BE2C (cell line): ENCODE data around the gene COL25A1.
"Not testable (repeated sequence)": the region's sequence is repeated elsewhere in the genome, so short reads cannot be mapped to it uniquely, and the experiment has no call there.

Experiments
- DNase-seq: peaks from one replicate; pipeline ENCODE4 v3.0.0-alpha.2; 2020
- H3K27me3 ChIP-seq: fragments of 250-450 bp; sonication (Bioruptor Pico); 2 replicates; pipeline ENCODE4 v1.5.1; 2020; ENCODE audit warnings: mild to moderate bottlenecking
- H3K36me3 ChIP-seq: fragments of 250-450 bp; sonication (Bioruptor Pico); 2 replicates; pipeline ENCODE4 v1.5.1; 2020; ENCODE audit warnings: mild to moderate bottlenecking
- H3K4me1 ChIP-seq: fragments of 250-450 bp; sonication (Bioruptor Pico); 2 replicates; pipeline ENCODE4 v1.5.1; 2020
- H3K4me3 ChIP-seq: 2 replicates; pipeline ENCODE4 v1.5.1; 2011; ENCODE audit warnings: low read depth, low read length
- H3K9me3 ChIP-seq: fragments of 250-450 bp; sonication (Bioruptor Pico); 2 replicates; pipeline ENCODE4 v1.5.1; 2020
- TF ChIP-seq, protein P1 (sequence below): IDR thresholded peaks from 2 replicates; pipeline ENCODE4 v1.5.1; 2012; ENCODE audit warnings: mild to moderate bottlenecking, low read depth, low read length

The COL25A1 gene

GRCh38 chr4:108940149-108940548 is 362.3 kb downstream of the COL25A1 start:
- H3K9me3 ChIP-seq, result no peaks in the 10 kb centered on the region
- no peaks in the 10 kb centered on the region for H3K27me3 ChIP-seq
- no peak overlapping the region for H3K4me3 ChIP-seq
- H3K4me1 ChIP-seq, result no peaks in the 10 kb centered on the region
- TF ChIP-seq, protein P1, sequence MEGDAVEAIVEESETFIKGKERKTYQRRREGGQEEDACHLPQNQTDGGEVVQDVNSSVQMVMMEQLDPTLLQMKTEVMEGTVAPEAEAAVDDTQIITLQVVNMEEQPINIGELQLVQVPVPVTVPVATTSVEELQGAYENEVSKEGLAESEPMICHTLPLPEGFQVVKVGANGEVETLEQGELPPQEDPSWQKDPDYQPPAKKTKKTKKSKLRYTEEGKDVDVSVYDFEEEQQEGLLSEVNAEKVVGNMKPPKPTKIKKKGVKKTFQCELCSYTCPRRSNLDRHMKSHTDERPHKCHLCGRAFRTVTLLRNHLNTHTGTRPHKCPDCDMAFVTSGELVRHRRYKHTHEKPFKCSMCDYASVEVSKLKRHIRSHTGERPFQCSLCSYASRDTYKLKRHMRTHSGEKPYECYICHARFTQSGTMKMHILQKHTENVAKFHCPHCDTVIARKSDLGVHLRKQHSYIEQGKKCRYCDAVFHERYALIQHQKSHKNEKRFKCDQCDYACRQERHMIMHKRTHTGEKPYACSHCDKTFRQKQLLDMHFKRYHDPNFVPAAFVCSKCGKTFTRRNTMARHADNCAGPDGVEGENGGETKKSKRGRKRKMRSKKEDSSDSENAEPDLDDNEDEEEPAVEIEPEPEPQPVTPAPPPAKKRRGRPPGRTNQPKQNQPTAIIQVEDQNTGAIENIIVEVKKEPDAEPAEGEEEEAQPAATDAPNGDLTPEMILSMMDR, result no peak
- no peak for DNase-seq
- H3K36me3 ChIP-seq, result no peaks in the 10 kb centered on the region

- Histone ChIP-seq H3K27me3 (no peaks in the 10 kb centered on the region), H3K4me3 (no peak overlapping the region), H3K4me1 (no peaks in the 10 kb centered on the region), H3K9me3 (no peaks in the 10 kb centered on the region), H3K36me3 (no peaks in the 10 kb centered on the region)
- TF ChIP-seq, protein P1, result no peak
- no peak for DNase-seq
Observed at GRCh38 chr4:108937066-108937465, 365.4 kb downstream of the COL25A1 start.

DNA sequence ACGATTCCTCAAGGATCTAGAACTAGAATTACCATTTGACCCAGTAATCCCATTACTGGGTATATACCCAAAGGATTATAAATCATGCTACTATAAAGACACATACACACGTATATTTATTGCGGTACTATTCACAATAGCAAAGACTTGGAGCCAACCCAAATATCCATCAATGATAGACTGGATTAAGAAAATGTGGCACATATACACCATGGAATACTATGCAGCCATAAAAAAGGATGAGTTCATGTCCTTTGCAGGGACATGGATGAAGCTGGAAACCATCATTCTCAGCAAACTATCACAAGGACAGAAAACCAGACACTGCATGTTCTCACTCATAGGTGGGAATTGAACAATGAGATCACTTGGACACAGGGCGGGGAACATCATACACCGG is 368.5 kb downstream of the COL25A1 start:
- H3K4me1 ChIP-seq, H3K36me3 ChIP-seq, DNase-seq, H3K27me3 ChIP-seq, H3K9me3 ChIP-seq, H3K4me3 ChIP-seq: not testable (repeated sequence)

DNA sequence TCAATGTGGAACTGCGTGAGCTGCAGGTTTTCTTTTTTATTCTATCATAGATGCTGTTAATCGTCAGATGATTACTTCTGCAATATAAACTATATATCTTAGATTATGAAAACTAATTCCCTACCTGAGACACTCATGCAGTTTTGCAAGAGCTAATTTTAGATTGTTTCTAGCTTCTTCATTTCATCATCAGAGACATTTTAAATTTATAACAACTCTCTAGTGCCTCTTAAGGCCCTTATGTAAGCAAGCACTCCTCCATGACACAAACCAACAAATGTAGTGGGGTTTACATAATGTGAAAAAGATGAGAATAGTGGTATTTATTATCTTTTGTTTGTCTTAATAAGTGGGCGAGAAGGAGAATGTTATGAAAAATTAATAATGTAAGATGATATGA is 369.4 kb downstream of the COL25A1 start:
- Histone ChIP-seq H3K9me3 (no peaks in the 10 kb centered on the region; the same call in 1 of the 2 replicates), H3K27me3 (no peaks in the 10 kb centered on the region), H3K4me1 (no peaks in the 10 kb centered on the region), H3K36me3 (no peaks in the 10 kb centered on the region), H3K4me3 (no peak overlapping the region)
- TF ChIP-seq, protein P1, result no peak
- DNase-seq, result no peak

GRCh38 chr4:108931926-108932325 is 370.5 kb downstream of the COL25A1 start:
- Histone ChIP-seq H3K4me1 (no peaks in the 10 kb centered on the region), H3K4me3 (no peak overlapping the region), H3K9me3 (no peaks in the 10 kb centered on the region; the same call in 1 of the 2 replicates), H3K27me3 (no peaks in the 10 kb centered on the region), H3K36me3 (no peaks in the 10 kb centered on the region)
- TF ChIP-seq, protein P1, result no peak
- DNase-seq, result no peak

DNA sequence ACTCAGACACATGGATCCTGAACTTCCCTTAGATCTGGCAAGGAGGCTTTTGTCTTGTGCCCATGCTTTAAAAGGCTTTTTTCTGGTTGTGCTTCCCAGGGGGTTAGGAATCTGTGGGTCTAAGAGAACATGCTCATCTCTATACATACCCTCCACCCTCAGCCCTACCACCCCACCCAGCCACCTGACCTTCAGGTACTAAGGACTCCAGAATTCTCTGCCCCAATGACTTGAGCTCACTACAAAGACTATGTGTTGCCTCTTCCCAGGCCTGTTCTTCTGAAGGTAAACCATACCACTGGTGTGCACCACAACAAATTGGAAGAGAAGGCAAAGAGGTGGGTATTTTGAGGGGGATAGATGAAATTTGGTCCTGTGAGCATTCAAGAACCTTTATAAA is 372.3 kb downstream of the COL25A1 start:
- H3K9me3 ChIP-seq, result no peaks in the 10 kb centered on the region; the same call in 1 of the 2 replicates
- H3K36me3 ChIP-seq, result no peaks in the 10 kb centered on the region
- no peaks in the 10 kb centered on the region for H3K27me3 ChIP-seq
- H3K4me3 ChIP-seq, result no peak overlapping the region
- DNase-seq, result no peak
- TF ChIP-seq, protein P1, result no peak
- H3K4me1 ChIP-seq, result no peaks in the 10 kb centered on the region

GRCh38 chr4:108926781-108927180 is 375.7 kb downstream of the COL25A1 start:
- TF ChIP-seq, protein P1, result no peak
- no peaks in the 10 kb centered on the region; the same call in 1 of the 2 replicates for H3K9me3 ChIP-seq

More at GRCh38 chr4:108926781-108927180, 375.7 kb downstream of the COL25A1 start:
- Histone ChIP-seq H3K27me3 (no peaks in the 10 kb centered on the region), H3K4me3 (no peak overlapping the region), H3K4me1 (no peaks in the 10 kb centered on the region), H3K36me3 (no peaks in the 10 kb centered on the region)
- DNase-seq, result no peak
